Epithelial cell of proximal tubule (primary cell): ENCODE data around the gene DACT3. TPM values are rescaled to one million over a fixed set of nuclear protein-coding genes. Genes with fewer than 3 reads are reported as not detected.

Source experiments
- DNase-seq: peaks from one replicate; pipeline ENCODE4 v3.0.0-alpha.2; 2011; ENCODE audit warnings: low read depth
- H3K4me3 ChIP-seq: 2 replicates; pipeline ENCODE4 v1.5.1; 2011; ENCODE audit warnings: low read depth, mild to moderate bottlenecking, low read length
- CTCF ChIP-seq: conservative IDR thresholded peaks from 2 replicates; pipeline ENCODE4 v1.5.1; 2012; ENCODE audit warnings: low read depth, mild to moderate bottlenecking, low read length
- total RNA-seq: library from RNA; depleted of rRNA; stranded (reverse); fragments of >200 nt; gene quantifications from 2 replicates; pipeline ENCODE4 v1.2.3, GENCODE V29; 2015

DACT3 gene
- total RNA-seq, 1 donor from 2014 or later = not detected

GRCh38 chr19:46697204-46697960 is 36.4 kb upstream of the DACT3 start:
- no peak overlapping the region for H3K4me3 ChIP-seq
- TF ChIP-seq CTCF = no peak
- DNase-seq = no peak

- no peak for DNase-seq
- no peak for TF ChIP-seq CTCF
- H3K4me3 ChIP-seq = no peak overlapping the region
Observed at GRCh38 chr19:46696866-46697203, 35.9 kb upstream of the DACT3 start.

- no peak for DNase-seq
- no peak for TF ChIP-seq CTCF
Observed at GRCh38 chr19:46696052-46696451, 35.1 kb upstream of the DACT3 start.

DNA sequence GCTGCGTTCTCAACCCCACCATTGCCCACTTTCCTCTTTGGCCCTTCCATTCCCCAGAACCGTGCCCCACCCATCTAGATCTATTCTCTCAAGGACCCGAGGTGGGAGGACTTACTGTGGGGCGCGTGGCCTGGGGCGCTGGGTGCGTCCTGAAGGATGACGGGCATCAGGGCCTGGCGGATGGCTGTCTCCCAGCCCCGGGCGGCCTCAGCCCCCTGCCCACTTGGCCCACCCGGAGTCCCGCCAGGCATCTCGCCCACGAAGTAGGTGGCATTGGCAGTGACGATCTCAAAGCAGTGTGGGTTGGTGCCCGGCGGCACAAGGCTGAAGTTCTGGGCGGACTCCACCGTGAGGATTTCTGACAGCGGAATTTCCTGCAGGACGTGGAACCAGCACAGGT is 32.8 kb upstream of the DACT3 start:
- TF ChIP-seq CTCF = no peak
- H3K4me3 ChIP-seq = no peak overlapping the region
- DNase-seq = no peak

More at GRCh38 chr19:46696052-46696451, 35.1 kb upstream of the DACT3 start:
- H3K4me3 ChIP-seq = no peak overlapping the region

DNA sequence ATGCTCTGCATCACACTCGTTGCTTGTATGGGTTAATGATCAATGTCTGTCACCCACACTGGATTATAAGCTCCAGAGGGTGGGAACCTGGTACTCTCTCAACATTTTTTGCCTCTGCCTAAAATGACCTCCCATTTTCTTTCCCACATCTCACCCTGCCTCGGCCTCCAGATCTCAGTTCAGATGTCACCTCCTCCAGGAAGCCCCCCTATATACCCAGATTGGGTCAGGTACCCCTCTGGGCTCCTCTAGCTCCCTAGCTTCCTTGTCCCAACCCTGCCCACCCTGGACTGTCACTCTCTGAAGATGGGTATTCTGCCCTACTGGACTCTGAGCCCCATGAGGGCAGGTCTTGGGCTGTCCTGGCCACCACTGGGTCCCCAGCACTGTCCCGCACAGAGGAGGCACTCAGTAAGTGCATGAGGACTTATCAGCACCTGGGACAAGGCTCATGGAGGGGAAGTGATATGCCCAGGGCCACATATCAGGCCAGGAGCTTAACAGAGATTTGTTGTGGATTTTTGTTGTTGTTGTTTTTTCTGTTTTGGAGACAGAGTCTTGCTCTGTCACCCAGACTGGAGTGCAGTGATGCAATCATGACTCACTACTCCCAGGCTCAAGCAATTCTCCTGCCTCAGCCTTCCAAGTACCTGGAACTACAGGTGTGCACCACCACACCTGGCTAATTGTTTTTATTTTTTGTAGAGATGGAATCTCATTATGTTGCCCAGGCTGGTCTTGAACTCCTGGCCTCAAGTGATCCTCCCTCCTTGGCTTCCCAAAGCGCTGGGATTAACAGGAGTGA is 32.1 kb upstream of the DACT3 start:
- TF ChIP-seq CTCF = no peak
- H3K4me3 ChIP-seq = no peak overlapping the region
- DNase-seq = no peak

GRCh38 chr19:46691948-46692347 is 31.0 kb upstream of the DACT3 start:
- no peak overlapping the region for H3K4me3 ChIP-seq
- TF ChIP-seq CTCF = no peak
- DNase-seq = no peak

DNA sequence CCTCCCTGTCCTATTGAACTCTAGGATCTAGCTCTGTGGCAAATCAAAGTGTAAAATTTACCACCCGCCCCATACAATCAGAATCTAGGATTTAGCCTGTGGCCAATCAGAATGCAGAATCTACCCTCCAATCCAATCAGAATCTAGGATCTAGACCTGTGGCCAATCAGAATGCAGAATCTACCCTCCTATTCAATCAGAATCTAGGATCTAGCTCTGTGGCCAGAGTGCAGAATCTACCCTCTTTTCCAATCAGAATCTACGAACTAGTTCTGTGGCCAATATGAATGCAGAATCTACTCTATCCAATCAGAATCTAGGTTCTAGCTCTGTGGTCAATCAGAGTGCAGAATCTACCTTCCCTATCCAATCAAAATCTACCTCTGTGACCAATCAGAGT is 30.1 kb upstream of the DACT3 start:
- H3K4me3 ChIP-seq = no peak overlapping the region
- no peak for TF ChIP-seq CTCF
- no peak for DNase-seq
